Keratinocyte (primary cell): ENCODE results near the gene TYRP1.

ENCODE experiments used
- CTCF ChIP-seq, 3 experiments: IDR thresholded peaks in 1 of 3; conservative IDR thresholded peaks in 1 of 3; optimal IDR thresholded peaks in 1 of 3; 2 replicates in 2 of 3; 3 replicates in 1 of 3; pipeline versions ENCODE3 to v1.5.1; 2011; ENCODE audit warnings: low read length in 3 of 3, mild to moderate bottlenecking in 3 of 3, moderate library complexity in 2 of 3, control low read depth in 1 of 3, inconsistent platforms in 1 of 3; ENCODE audit not compliant: insufficient read depth in 2 of 3; ENCODE audit errors: extremely low read depth in 1 of 3
- EZH2 ChIP-seq: IDR thresholded peaks from one replicate; pipeline ENCODE4 v1.6.1; 2012; ENCODE audit warnings: inconsistent platforms, mild to moderate bottlenecking, low read length, moderate library complexity

- TF ChIP-seq CTCF (optimal IDR thresholded peaks at IDR 0.05 in 1 of 3, IDR thresholded peaks at IDR 0.05 in 1 of 3, conservative IDR thresholded peaks at IDR 0.05 in 1 of 3; ENCODE audit: extremely low read depth in 1 of 3, insufficient read depth in 2 of 3, low read length in 3 of 3) (no peak), EZH2 (no peak)
Measured at GRCh38 chr9:12657233-12657632, 36.0 kb upstream of the TYRP1 start.
